ENCODE data around the gene NQO1.
A peak's percentile ranks its signal among the peaks of the same experiment; 100 is the strongest.

Gene NQO1

DNA sequence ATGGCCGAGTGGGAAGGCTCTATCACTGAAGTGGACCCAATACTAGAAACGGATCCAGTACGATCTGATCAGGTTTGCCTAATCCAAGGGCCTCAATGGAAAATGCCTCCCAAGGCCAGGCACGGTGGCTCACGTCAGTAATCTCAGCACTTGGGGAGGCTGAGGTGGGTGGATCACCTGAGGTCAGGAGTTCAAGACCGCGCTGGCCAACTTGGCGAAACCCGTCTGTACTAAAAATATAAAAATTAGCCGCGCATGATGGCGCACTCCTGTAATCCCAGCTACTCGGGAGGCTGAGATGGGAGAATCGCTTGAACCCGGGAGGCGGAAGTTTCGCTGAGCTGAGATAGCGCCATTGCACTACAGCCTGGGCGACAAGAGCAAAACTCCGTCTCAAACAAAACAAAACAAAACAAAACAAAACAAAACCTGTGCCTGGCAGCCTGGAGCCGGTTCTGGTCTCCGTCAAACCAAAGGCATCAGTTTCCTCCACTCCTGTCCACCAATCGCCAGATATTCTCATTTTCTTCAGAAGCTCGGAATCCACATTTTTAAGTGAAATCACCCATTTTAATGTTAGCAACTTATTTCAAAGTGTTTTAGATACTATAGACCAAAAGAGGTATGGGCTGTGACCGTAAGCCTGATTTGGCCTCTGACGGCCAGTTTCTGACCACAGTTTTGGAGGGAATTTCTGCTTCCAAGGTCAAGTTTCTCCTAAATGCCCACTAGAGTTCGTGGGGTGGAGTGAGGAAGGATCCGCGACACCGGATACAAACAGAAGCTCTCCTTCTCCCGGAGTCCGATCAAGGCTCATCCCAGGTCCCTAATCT lies 664 bp downstream of the NQO1 start:
- no peak for DNase-seq (ENCODE audit: low spot score)
- Mint-ChIP-seq H3K27me3 (ENCODE audit: low read depth) (no peaks in the 10 kb centered on the region), H3K36me3 (ENCODE audit: low read depth) (peaks cover 3% of the 10 kb centered on the region), H3K9me3 (no peaks in the 10 kb centered on the region), H3K4me3 (peak overlapping the region; percentile 94), H3K4me1 (ENCODE audit: low read depth) (peaks cover 40% of the 10 kb centered on the region), H3K27ac (peak overlapping the region; percentile 95)

DNA sequence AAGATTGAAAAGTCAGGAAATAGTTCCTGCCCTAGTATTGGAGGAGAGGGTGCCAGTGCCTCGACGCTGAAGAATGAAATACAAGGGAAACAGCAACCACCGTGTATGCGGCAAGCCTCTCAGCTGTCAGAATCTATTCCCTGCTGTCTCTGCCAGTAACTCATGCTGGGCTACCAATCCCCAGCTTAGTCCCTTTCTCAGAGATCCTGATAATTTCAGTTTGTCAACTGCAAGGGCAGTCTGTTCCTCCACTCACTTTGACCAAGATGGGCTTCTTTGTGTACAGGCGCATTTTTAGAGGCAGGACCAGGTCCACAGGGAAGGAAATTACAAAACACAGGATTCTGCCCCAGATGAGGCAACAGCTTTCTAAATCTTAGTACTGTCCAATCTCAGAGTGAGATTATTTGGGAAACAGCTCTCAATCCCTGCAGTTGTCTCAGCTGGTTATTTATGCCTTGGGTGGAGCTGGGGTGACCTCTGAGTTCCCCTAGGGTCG lies 1.3 kb downstream of the NQO1 start:
- peak overlapping the region; percentile 45 for H3K27ac Mint-ChIP-seq
- H3K9me3 Mint-ChIP-seq = no peaks in the 10 kb centered on the region
- DNase-seq (ENCODE audit: low spot score) = no peak
- H3K27me3 Mint-ChIP-seq (ENCODE audit: low read depth) = no peaks in the 10 kb centered on the region
- H3K4me3 Mint-ChIP-seq = peak overlapping the region; percentile 94
- H3K36me3 Mint-ChIP-seq (ENCODE audit: low read depth) = peaks cover 2% of the 10 kb centered on the region
- peaks cover 40% of the 10 kb centered on the region for H3K4me1 Mint-ChIP-seq (ENCODE audit: low read depth)

DNA sequence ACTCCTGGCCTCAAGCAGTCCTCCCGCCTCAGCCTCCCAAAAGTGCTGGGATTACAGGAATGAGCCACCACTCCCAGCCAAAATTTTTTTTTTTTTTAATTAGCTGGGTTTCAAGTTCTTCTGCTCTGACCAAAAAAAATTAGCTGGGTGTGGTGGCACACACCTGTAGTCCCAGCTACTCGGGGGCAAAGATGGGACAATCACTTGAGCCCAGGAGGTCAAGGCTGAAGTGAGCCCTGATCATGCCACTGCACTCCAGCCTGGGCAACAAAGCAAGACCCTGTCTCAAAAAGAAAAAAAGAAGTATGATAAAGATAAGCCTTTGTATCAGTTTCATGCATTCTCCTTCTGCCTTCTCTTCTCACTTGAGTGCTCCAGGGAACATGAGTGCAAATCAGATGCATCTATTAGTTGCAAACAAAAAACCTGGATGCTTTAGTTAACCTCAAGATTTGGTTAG lies 1.9 kb downstream of the NQO1 start:
- Mint-ChIP-seq H3K36me3 (ENCODE audit: low read depth) (peaks cover 2% of the 10 kb centered on the region), H3K9me3 (no peaks in the 10 kb centered on the region), H3K27me3 (ENCODE audit: low read depth) (no peaks in the 10 kb centered on the region), H3K4me1 (ENCODE audit: low read depth) (peaks cover 36% of the 10 kb centered on the region), H3K27ac (peak overlapping the region; percentile 31), H3K4me3 (peak overlapping the region; percentile 94)
- no peak for DNase-seq (ENCODE audit: low spot score)

DNA sequence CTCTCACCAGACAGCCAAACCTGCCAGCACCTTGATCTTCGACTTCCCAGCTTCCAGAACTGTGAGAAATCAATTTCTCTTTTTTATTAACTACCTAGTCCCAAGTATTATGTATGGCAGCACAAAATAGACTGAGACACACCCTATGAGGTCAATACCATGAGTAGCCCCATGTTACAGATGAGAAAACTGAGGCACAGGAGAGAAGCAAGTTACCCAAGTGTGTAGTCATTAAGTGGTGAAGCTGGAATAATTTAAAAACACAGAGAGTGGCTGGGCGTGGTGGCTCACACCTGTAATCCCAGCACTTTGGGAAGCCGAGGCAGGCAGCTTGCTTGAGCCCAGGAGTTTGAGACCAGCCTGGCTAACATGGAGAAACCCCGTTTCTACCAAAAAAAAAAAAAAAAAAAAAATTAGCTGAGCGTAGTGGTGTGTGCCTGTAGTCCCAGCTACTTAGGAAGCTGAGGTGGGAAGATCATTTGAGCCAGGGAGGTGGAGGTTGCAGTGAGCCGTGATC lies 4.9 kb downstream of the NQO1 start:
- Mint-ChIP-seq H3K27me3 (ENCODE audit: low read depth) (no peaks in the 10 kb centered on the region), H3K36me3 (ENCODE audit: low read depth) (peaks cover 11% of the 10 kb centered on the region), H3K9me3 (no peaks in the 10 kb centered on the region), H3K27ac (no peak overlapping the region), H3K4me3 (no peak overlapping the region), H3K4me1 (ENCODE audit: low read depth) (peaks cover 21% of the 10 kb centered on the region)
- DNase-seq (ENCODE audit: low spot score) = no peak

DNA sequence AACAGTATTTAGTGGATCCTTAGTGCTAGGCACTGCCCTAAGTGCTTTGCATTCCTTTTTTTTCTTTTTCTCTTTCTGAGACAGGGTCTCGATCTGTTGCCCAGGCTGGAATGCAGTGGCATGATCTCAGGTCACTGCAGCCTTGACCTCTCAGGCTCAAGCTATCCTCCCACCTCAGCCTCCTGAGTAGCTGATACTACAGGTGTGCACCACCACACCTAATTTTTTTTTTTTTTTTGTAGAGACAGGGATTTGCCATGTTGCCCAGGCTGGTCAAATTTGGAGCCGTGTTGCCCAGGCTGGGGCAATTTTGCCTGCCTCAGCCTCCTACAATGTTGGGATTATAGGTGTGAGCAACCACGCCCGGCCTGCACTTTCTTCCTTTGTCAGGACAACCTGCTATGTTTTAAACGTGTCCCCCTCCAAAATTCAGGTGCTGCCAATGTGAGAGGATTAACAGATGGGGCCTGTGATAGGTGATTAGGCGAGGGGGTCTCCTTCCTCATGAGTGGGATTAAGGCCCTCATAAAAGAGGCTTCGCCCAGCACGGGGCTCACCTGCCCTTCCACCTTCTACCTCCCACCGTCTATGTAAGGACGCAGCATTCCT lies 5.4 kb downstream of the NQO1 start:
- Mint-ChIP-seq H3K36me3 (ENCODE audit: low read depth) (peaks cover 11% of the 10 kb centered on the region), H3K27me3 (ENCODE audit: low read depth) (no peaks in the 10 kb centered on the region), H3K27ac (no peak overlapping the region), H3K4me3 (no peak overlapping the region), H3K9me3 (no peaks in the 10 kb centered on the region), H3K4me1 (ENCODE audit: low read depth) (peaks cover 20% of the 10 kb centered on the region)
- DNase-seq (ENCODE audit: low spot score) = no peak

DNA sequence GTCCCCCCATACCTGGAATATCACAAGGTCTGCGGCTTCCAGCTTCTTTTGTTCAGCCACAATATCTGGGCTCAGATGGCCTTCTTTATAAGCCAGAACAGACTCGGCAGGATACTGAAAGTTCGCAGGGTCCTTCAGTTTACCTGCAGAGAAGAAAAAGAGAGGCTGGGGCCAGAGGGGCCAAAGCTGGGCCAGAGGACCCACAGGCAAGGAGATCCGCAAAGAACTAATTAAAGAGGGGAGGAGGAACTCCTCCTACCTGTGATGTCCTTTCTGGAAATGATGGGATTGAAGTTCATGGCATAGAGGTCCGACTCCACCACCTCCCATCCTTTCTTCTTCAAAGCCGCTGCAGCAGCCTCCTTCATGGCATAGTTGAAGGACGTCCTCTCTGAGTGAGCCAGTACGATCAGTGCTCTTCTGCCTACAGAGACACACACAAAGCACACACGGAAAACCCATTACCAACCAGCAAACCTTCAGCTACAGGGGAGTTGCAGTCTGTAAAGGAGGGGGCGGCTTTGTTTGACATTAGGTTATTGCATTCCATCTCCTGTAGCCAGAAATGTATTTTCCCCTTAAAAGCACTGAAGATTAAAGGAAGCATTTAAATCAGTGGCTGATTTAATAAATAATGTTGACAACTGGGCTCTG lies 8.1 kb downstream of the NQO1 start:
- Mint-ChIP-seq H3K36me3 (ENCODE audit: low read depth) (peaks cover 16% of the 10 kb centered on the region), H3K4me1 (ENCODE audit: low read depth) (peaks cover 4% of the 10 kb centered on the region), H3K27me3 (ENCODE audit: low read depth) (no peaks in the 10 kb centered on the region), H3K27ac (no peak overlapping the region), H3K4me3 (no peak overlapping the region), H3K9me3 (no peaks in the 10 kb centered on the region)
- no peak for DNase-seq (ENCODE audit: low spot score)

DNA sequence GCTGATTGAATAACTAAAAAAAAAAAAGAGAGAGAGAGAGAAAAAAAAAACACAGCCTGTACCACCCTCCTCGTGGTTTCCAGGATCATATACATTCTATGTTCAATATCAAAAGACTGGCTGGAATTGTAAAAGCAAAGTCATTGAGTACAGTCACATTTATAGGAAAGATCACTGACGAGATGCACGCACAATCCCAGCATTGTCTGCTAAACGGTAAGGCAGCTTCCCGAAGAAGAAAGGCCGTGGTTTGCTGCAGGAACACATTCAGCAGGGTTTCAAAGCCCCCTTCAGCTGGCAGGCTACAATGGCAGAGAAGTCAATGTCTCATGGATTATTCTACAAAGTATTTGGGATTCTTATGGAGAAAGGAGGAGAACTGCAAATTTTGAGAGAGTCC lies 9.3 kb downstream of the NQO1 start:
- Mint-ChIP-seq H3K27ac (no peak overlapping the region), H3K4me1 (ENCODE audit: low read depth) (no peaks in the 10 kb centered on the region), H3K9me3 (no peaks in the 10 kb centered on the region), H3K36me3 (ENCODE audit: low read depth) (peaks cover 17% of the 10 kb centered on the region), H3K4me3 (no peak overlapping the region), H3K27me3 (ENCODE audit: low read depth) (no peaks in the 10 kb centered on the region)
- DNase-seq (ENCODE audit: low spot score) = no peak

DNA sequence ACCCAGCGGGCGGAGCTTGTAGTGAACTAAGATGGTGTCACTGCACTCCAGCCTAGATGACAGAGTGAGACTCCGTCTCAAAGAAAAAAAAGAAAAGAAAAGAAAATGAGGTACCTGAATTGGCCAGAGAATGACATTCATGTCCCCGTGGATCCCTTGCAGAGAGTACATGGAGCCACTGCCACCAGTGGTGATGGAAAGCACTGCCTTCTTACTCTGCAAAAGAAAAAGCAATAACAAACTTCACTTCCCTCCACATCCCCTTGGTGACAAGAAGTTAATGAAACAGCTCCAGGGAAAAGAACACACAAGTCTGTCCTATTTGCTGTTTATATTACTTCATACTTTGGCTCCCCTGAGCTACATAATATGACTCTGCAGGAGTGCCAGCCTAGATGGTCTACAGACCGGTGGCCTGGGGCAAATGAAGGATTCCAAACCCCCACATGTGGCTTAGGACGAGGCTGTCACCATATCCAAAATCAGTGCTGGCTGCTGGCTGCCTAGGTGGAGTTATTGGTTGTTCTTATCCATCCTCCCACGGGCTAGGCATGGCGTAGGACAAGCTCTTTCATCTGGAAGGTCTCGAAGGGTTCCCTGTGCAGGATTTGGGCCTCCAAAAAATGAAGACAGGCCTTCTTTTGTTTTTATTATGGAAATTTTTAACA lies 13.3 kb downstream of the NQO1 start:
- Mint-ChIP-seq H3K4me3 (no peak overlapping the region), H3K9me3 (no peaks in the 10 kb centered on the region), H3K36me3 (ENCODE audit: low read depth) (peaks cover 15% of the 10 kb centered on the region), H3K27me3 (ENCODE audit: low read depth) (no peaks in the 10 kb centered on the region), H3K4me1 (ENCODE audit: low read depth) (peaks cover 3% of the 10 kb centered on the region), H3K27ac (no peak overlapping the region)
- no peak for DNase-seq (ENCODE audit: low spot score)

DNA sequence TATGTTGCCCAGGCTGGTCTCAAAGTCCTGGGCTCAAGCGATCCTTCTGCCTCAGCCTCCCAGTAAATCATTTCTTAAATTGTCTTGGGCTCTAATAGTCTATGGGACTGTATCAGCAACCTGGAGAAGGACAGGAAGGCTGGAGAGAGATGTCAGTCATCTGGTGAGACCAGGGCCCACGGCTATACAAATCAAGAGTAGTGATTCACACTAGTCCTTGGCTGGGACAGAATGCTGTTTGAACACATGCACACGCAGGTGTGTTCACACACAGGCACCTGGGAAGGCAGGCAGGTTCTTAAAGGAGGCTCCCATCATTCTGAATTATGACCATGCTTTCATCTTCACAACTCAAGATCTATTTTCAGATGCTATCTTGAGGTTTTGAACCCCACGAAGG lies 14.1 kb downstream of the NQO1 start:
- peaks cover 3% of the 10 kb centered on the region for H3K4me1 Mint-ChIP-seq (ENCODE audit: low read depth)
- no peaks in the 10 kb centered on the region for H3K9me3 Mint-ChIP-seq
- no peak overlapping the region for H3K27ac Mint-ChIP-seq

DNA sequence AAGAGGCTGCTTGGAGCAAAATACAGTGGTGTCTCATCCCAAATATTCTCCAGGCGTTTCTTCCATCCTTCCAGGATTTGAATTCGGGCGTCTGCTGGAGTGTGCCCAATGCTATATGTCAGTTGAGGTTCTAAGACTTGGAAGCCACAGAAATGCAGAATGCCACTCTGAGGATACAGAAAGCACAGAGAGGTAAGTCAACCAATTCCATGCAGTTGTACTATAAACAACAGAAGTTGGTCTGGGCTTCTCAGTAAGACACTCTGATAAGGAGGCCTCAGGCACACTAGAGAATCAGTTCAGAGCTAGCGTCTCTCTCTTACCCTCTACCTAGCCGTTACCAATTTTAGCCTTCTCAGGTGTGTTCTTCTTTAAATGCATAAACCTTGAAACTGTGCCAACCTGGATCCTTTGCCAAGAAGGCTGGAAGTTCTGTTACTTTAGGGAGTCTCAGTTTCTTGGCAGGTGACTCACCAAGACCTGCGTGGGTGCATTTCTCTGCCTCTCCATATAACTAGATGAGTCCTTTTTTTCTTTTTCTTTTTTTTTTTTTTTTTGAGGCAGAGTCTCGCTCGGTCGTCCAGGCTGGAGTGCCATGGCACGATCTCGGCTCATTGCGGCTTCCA lies 15.1 kb downstream of the NQO1 start:
- Mint-ChIP-seq H3K27me3 (ENCODE audit: low read depth) (no peaks in the 10 kb centered on the region), H3K4me1 (ENCODE audit: low read depth) (peaks cover 3% of the 10 kb centered on the region), H3K9me3 (no peaks in the 10 kb centered on the region), H3K4me3 (no peak overlapping the region), H3K27ac (no peak overlapping the region), H3K36me3 (ENCODE audit: low read depth) (peaks cover 15% of the 10 kb centered on the region)
- DNase-seq (ENCODE audit: low spot score) = no peak

More for the DNA sequence above, 14.1 kb downstream of the NQO1 start:
- DNase-seq (ENCODE audit: low spot score) = no peak
- Mint-ChIP-seq H3K4me3 (no peak overlapping the region), H3K36me3 (ENCODE audit: low read depth) (peaks cover 15% of the 10 kb centered on the region), H3K27me3 (ENCODE audit: low read depth) (no peaks in the 10 kb centered on the region)

DNA sequence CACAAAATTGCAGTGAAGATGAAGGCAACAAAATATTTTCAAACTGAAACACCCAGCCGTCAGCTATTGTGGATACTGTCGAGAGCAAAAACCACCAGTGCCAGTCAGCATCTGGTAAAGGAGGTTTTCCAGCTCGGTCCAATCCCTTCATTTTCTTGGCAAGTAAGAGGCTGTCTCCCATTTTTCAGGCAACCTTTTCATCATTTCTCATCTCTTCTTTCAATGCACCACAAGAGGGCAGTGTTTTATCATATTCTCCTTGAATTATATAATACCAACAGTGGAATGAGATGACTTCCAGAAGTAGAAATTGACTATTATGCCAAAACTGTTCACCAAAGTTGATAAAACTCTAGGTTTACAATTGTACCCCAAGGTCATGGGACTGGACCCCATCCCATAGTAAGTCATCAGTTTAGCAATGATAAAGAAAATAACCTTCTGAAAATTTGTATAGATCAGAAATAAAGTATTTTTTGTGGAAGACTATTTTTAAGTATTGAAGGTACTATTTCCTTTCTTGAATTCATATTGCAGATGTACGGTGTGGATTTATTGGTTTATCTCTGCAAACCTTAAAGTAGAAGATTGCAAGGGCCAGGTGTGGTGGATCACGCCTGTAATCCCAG lies 16.8 kb downstream of the NQO1 start:
- H3K9me3 Mint-ChIP-seq = no peaks in the 10 kb centered on the region
- H3K27ac Mint-ChIP-seq = no peak overlapping the region
- H3K27me3 Mint-ChIP-seq (ENCODE audit: low read depth) = no peaks in the 10 kb centered on the region
- H3K4me3 Mint-ChIP-seq = no peak overlapping the region
- DNase-seq (ENCODE audit: low spot score) = no peak
- peaks cover 3% of the 10 kb centered on the region for H3K4me1 Mint-ChIP-seq (ENCODE audit: low read depth)
- peaks cover 12% of the 10 kb centered on the region for H3K36me3 Mint-ChIP-seq (ENCODE audit: low read depth)

DNA sequence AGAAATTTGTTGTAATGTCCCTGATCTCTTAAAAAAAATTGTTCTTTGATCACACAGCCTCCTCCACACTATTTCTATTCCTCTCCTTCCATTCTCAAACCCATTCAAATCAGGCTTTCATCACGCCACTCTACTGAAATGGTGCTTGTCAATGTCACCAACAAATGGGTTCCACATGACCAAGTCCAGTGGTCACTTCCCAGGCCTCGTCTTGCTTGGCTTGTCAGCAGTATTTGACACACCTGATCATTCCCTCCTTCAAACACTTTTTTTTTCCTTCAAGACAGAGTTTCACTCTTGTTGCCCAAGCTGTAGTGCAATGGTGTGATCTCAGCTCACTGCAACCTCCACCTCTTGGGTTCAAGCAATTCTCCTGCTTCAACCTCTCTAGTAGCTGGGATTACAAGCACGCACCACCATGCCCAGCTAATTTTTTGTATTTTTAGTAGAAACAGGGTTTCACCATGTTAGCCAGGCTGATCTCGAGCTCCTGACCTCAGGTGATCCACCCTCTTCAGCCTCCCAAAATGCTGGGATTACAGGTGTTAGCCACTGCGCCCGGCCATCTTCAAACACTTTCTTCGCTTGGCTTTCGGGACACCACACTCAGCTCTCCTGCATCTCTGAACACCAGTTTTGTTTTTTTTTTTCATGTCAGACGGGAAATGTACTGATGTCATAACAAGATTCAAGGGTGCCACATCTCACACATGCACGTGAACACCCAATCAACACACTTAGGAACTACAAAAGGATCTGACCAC lies 18.3 kb downstream of the NQO1 start:
- Mint-ChIP-seq H3K4me3 (no peak overlapping the region), H3K27ac (peak overlapping the region; percentile 28)

More for the DNA sequence above, 18.3 kb downstream of the NQO1 start:
- Mint-ChIP-seq H3K36me3 (ENCODE audit: low read depth) (peaks cover 14% of the 10 kb centered on the region), H3K4me1 (ENCODE audit: low read depth) (peaks cover 3% of the 10 kb centered on the region), H3K9me3 (no peaks in the 10 kb centered on the region), H3K27me3 (ENCODE audit: low read depth) (no peaks in the 10 kb centered on the region)
- DNase-seq (ENCODE audit: low spot score) = no peak
